Dermis microvascular lymphatic vessel endothelial cell (primary cell): ENCODE measurements around the gene PPIG. TPM values are rescaled to one million over a fixed set of nuclear protein-coding genes. Genes with fewer than 3 reads are reported as not detected.
"Not testable (repeated sequence)": the region's sequence is repeated elsewhere in the genome, so short reads cannot be mapped to it uniquely, and the experiment has no call there.

Source experiments
- DNase-seq, 2 donors: peaks; one replicate each; pipeline versions ENCODE4 v3.0.0 to v3.0.0-alpha.2; 2010; ENCODE audit warnings: low read depth in 2 of 2
- total RNA-seq: library from RNA; depleted of rRNA; stranded (reverse); fragments of >200 nt; gene quantifications from 2 replicates; pipeline ENCODE4 v1.2.1, GENCODE V29; 2014

The PPIG gene
- total RNA-seq, 1 donor from 2014 or later, result 14.6 TPM

DNA sequence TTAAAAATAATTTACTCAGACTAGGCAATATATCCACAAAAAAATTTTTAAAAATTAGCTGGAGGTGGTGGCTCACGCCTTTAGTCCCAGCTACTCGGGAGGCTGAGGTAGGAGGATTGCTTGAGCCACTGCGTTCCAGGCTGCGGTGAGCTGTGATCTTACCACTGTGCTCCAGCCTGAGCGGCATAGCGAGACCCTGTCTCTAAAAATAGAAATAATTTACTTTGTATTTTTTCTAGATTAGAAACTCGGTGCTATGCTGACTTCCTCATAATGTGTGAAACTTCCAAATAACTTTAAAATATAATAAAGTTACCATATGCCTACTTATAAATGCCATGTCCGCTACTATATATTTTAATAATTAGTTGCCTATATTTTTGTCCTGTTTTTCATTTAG is 6.7 kb downstream of the PPIG start:
- DNase-seq, result no peak

DNA sequence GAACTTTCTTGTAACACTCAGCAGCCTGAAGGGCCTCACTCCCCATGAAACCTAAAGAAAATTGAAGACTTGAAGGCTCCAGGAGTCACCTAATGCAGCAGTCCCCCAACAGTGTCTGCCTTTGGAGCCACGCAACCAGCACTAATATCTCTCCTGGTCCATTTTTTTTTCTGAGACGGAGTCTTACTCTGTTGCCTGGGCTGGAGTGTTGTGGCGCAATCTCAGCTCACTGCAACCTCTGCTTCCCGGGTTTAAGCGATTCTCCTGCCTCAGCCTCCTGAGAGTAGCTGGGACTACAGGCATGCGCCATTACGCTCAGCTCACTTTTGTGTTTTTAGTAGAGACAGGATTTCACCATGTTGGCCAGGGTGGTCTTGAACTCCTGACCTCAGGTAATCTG is 12.4 kb downstream of the PPIG start:
- not testable (repeated sequence) for DNase-seq

DNA sequence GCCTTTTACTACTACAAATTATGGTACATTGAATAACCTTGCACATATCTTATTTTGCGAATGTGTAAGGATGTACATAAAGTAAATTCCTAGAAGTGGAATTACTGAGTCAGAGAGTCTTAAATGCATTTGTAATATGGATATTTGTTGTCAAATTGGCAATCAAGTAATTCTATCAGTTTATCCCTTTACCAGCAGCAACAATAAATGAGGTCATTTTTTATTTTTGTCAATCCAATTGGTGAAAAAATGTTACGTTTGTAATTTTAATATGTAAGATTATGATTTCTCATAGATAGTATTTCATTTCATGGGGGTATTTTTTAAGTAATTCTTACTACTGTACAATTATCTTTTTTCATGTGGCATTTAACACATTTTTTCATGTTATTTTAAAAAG is 14.8 kb downstream of the PPIG start:
- DNase-seq, result no peak

DNA sequence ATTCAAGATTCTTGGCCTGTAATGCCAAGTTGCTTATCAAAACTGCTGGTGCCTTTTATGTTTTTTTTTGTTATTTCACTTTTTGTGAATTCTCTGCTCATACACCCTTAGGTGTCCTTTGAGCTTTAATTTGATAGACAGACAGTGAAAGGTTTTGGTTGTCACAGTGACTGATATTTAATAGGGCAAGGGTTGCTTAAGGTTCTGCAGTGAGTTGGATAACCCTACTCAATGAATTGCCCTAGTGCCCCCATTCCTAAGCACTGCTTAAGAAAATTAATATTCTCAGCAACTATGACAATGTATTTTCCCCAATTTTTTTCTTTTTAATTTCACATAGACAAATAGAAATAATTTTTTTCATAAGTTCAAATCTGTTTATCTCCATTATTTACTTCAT is 15.4 kb downstream of the PPIG start:
- no peak for DNase-seq

DNA sequence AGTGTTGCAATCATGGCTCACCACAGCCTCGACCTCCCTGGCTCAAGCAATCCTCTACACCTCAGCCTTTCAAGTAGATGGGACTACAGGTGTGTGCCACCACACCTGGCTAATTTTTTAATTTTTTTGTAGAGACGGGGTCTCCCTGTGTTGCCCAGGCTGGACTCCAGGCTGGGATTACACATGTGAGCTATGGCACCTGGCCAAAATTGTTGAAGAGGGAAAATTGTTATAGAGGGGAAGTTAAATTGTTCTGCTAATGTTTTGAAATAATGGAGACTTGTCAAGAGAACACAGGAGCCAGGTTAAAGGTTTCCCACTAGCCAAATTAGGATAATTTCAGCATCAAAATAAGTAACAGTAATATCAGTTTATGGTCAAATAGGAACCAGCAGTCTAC is 25.1 kb downstream of the PPIG start:
- peak; percentile 26 to 31 for DNase-seq

DNA sequence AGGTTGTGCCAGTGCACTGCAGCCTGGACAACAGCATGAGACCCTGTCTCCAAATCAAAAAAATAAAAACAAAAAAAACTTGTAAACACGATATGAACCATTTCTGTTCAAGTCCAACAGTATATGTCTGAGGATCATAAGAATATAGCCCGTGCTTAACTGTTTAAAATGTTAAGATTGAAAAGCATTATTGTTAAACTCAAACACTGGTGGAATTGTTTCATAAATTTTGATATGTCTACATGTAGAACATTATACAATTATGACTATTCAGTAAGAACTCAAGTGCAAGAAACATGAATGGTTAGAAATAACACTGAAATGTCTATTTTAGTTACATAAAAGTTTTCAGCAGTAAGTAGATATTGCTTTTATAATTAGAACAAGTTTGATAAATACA is 29.7 kb downstream of the PPIG start:
- DNase-seq, result no peak

DNA sequence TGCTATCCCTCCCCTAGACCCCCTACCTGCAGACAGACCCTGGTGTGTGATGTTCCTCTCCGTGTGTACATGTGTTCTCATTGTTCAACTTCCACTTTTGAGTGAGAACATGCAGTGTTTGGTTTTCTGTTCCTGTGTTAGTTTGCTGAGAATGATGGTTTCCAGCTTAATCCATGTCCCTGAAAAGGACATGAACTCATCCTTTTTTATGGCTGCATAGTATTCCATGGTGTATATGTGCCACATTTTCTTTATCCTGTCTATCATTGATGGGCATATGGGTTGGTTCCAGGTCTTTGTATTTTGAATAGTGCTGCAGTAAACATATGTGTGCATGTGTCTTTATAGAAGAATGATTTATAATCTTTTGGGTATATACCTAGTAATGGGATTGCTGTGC is 31.8 kb downstream of the PPIG start:
- DNase-seq, result not testable (repeated sequence)

DNA sequence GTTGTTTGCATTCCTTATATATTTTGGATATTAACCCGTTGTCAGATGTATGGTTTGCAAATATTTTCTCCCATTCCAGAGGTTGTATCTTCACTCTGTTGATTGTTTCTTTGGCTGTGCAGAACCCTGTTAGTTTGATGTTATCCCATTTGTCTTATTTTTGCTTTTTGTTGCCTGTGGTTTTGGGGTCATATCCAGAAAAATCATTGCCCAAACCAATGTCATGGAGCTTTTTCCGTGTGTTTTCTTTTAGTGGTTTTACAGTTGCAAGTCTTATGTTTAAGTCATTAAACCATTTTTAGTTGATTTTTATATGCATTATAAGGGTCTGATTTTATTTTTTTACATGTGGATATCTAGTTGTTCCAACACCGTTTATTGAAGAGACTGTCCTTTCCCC is 35.8 kb downstream of the PPIG start:
- DNase-seq, result no peak

DNA sequence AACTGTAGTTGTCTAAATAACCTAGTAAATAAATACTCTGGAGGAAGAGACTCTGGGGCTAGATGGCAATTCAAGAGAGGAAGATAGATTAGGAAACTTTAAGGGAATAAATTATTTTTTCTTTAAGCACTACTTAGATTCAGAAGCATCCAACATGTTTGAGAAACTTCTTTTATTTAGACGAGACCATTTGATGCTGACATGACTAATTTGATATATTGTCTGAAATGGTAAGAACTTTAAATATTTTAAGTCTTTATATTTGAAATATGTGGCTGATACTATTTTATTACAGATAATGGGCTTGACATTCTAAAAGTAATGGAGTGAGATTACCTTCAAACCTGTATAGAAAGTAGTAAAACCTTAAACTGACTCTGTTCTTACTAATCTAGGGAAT is 36.4 kb downstream of the PPIG start:
- no peak for DNase-seq

DNA sequence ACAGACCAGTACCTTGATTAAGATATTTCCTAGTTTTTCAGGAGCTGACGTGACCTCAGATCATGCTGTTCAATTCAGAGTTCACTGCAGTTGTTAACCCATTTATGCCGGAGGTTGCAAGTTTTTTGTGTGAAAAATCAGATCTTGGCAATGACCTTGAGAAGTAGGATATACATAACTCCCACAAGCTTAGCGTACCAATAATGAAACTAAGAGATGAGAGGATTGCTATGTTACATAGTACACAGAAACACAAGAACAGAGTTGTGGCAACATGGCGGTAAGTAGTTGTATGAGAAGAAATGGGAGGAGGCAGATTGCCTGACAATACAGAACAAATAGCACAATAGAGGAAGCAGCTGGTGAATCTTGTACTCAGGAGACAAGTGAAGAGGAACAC is 39.1 kb downstream of the PPIG start:
- no peak for DNase-seq

DNA sequence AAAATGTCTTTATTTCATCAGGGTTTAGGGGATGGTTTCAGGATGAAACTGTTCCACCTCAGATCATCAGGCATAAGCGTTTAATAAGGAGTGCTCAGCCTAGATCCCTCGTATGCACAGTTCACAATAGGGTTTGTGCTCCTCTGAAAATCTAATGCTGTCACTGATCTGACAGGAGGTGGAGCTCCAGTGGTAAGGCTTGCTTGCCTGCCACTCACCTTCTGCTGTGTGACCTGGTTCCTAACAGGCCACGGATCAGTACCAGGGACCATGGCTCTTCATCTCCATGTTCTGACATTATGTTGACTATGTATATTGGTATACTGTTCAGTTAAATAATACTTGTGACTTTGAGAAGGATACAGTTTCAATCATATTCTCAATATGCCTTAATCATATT is 41.6 kb downstream of the PPIG start:
- DNase-seq, result peak in 1 of 2 donors; percentile 3

DNA sequence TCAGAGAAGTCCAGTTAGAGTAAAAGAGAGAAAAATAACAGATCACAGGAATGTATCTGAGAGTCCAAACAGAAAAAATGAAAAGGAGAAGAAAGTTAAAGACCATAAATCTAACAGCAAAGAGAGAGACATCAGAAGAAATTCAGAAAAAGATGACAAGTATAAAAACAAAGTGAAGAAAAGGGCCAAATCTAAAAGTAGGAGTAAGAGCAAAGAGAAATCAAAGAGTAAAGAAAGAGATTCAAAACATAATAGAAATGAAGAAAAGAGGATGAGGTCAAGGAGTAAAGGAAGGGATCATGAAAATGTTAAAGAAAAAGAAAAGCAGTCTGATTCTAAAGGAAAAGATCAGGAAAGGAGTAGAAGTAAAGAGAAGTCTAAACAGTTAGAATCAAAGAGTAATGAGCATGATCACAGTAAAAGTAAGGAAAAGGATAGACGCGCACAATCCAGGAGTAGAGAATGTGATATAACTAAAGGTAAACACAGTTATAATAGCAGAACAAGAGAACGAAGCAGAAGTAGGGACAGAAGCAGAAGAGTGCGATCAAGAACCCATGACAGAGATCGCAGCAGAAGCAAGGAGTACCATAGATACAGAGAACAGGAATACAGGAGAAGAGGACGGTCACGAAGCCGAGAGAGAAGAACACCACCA is 52.4 kb downstream of the PPIG start:
- no peak for DNase-seq

DNA sequence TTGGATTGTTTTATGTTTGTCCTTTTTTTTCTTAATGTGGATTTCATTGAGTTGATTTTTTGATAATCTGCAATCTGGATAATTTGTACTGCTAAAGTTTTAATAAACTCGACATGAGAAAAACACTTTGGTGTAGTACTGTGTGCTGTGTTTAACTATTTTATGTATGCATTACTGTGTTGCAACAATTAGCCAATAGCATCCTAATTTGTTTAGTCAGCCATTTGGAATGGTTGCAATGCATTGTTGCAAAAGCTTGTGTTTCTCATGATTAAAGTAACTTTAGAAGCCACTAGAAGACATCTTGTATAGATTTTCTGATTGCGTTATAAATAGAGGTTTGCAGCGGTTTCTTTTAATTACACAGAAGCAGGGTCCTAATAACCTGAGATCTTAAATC is 53.5 kb downstream of the PPIG start:
- no peak for DNase-seq

DNA sequence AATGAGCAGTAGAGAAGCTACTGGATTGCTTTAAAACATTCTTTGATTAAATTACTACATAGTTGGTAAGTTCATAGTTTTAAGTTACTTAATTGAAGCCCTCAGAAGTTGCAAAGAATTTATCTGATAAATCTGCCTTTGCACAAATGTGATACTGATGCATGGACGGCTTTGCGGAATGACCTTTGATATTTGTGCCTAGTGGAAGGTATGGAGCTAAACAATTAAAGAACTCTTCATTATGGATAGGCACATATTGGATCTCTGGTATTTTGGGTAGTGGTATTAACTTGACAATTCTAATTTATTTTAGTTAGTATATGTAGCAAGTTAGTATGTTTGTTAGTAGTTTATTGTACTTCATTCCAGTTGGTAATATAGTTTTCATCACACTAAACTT is 56.0 kb downstream of the PPIG start:
- no peak for DNase-seq

DNA sequence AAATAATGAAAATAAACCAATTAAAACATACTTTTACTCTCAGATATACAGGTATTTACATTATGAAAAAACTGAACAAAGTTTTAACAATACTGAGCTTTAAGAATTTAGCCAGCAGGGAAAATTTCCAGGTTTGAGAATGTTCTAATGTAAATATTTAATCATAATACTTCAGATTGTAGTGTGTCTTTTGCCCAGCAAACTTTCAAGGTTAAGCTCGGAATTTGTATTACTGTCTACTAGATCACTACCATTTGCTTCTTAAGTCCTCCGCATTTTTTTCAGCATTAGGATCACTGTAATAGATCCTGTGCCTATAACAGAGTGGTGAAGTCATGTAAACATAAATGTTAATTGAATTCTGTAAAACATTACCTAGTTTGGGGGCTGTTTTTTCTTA is 57.3 kb downstream of the PPIG start:
- no peak for DNase-seq

DNA sequence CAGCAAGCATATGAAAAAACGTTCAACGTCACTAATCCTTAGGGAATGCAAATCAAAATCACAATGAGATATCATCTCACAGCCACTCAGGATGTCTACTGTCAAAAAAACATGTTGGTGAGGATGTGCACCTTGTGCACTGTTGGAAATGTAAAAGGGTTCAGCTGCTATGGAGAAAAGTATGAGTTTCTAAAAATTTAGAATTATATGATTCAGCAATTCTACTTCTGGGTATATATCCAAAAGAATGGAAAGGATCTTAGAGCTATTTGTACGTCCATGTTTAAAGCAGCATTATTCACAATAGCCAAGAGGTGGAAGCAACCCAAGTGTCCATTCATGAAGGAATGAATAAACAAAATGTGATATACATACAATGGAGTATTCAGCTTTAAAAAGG is 60.0 kb downstream of the PPIG start:
- no peak for DNase-seq

DNA sequence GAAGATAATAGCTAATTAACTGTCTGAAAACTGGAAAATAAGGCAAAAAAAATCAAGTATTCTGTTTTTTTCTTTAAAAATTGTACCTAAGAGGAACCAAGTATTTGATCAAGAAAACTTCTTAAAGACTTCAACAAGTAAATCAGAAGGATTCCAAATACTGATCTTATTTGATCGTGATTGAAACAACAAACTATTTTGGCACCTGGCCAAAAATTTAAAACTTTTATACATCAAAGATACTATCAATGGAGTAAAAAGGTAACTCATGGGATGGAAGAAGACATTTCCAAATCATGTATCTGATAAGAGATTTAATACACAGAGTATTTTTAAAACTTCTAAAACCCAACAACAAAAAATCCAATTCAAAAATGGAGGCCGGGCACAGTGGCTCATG is 63.3 kb downstream of the PPIG start:
- DNase-seq, result no peak

DNA sequence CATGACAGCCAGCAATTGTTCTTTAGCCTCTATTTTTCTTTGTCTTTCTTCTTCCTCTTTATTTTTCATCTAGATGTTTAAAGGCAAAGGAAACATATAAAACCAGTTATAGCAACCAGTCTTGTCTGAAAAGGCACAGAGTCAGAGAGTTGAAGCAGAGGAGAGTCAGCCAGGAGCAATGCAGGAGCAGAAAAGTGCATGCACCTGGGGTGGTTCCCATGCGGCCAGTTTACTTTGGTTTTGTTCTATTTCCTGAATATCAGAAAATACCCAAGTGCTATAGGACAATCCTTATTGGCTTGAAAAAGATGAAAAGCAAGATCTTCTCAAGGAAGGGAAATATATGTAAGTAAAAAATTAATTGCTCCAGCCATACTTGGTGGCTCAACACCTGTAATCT is 65.1 kb downstream of the PPIG start:
- no peak for DNase-seq

DNA sequence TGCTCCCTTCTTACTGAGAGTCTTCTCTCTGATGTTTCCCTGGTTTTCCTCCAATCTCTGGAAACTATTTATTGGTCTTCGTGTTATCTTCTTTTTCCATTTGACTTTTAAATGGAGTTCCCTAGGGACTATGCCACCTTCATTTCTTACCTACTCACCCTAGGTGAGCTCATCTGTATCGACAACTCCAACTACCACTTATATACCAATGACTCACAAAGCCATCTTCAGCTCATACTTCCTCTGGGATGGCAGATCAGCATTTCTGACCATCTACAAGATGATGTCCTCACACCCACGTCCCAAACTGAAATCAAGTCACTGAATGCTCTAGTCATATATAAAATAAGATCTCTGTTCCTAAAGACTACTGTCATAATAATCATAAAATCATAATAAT is 69.5 kb downstream of the PPIG start:
- no peak for DNase-seq

DNA sequence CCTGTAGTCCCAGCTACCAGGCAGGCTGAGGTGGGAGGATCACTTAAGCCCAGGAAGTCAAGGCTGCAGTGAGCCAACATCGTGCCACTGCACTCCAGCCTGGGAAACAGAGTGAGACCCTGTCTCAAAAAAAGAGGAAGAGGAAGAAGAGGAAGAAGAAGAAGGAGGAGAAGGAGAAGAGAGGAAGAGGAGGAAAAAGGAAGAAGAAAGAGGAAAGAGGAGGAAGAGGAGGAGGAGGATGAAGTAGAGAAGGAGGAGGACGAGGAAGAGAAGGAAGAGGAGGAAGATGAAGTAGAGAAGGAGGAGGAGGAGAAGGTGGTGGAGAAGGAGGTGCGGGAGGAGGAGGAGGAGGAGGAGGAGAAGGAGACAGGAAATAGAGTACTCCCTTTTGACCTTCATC is 72.0 kb downstream of the PPIG start:
- DNase-seq, result no peak

DNA sequence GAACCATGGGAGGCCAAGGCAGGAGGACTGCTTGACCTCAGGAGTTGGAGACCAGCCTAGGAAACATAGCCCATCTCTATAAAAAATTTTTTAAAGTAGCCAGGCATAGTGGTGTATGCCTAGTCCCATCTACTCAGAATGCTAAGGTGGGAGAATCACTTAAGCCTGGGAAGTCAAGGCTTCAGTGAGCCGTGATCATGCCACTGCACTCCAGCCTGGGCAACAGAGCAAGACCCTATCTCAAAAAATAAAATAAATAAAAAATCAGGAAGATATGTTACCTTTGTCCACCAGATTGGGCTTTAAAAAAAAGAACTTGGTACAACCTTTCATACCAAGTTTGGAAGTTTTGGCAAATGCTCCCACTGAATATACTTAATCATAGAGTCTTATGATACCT is 74.7 kb downstream of the PPIG start:
- DNase-seq, result no peak

DNA sequence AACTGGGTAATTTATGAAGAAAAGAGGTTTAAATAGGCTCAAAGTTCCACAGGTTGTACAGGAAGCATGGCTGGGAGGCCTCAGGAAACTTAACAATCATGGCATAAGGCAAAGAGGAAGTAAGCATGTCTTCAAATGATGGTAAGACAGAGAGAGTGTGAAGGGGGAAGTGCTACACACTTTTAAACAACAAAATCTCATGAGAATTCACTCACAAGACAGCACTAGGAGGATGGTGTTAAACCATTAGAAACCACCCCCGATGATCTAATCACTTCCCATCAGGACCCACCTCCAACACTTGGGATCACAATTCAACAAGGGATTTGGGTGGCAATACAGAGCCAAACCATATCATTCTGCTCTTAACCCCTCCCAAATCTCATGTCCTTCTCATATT is 75.2 kb downstream of the PPIG start:
- no peak for DNase-seq

DNA sequence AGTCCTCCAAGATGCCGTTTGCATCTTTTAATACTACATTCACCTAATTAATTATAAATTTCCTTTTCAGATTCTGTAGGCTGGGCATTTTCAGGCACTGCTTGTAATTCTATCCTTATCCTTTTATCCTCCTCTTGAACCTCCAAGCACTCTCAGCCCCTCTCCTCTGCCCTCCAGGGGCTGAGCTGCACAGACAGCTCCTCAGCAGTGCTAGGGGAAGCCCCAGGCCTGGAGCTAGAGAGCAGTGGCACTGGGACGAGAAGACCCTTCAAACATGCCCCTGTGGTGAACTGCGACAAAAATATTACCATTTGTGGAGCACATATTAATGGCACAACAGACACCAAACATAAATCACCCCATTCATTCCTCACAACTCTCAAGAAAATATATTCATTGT is 77.1 kb downstream of the PPIG start:
- no peak for DNase-seq

DNA sequence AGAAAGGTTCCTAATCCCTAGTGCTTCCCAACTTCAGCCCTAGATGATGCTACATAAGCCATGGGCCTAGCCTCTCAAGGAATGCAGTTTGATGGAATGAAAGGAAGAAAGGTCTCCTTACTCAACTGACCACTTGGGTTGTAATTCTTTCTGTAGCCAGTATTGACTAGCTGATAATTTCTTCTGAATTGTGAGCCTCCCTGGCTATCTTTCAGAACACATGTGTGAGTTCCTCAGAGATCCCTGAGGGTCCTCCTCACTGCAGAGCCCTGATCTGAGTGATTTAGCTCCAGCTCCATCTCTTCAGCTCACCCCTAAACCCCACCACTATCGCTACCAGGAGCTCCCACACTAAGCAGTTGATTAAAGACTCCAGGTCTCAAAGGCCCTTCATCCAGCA is 78.6 kb downstream of the PPIG start:
- DNase-seq, result no peak
